Osteoblast (primary cell): ENCODE results near the gene GTF3C5. TPM values are rescaled to one million over a fixed set of nuclear protein-coding genes. Genes with fewer than 3 reads are reported as not detected.
A peak's percentile ranks its signal among the peaks of the same experiment; 100 is the strongest.
"Not testable (repeated sequence)": the region's sequence is repeated elsewhere in the genome, so short reads cannot be mapped to it uniquely, and the experiment has no call there.

Experiments used
- DNase-seq: peaks from one replicate; pipeline ENCODE4 v3.0.0; 2011; ENCODE audit warnings: low spot score, mixed read lengths; ENCODE audit not compliant: insufficient read length; ENCODE audit errors: missing footprints
- H2AFZ ChIP-seq: 2 replicates; pipeline ENCODE4 v1.6.0; 2011; ENCODE audit warnings: mild to moderate bottlenecking, low read length
- H3K27ac ChIP-seq: 2 replicates; pipeline ENCODE4 v1.5.1; 2011; ENCODE audit warnings: mild to moderate bottlenecking, low read depth, low read length, moderate library complexity
- H3K27me3 ChIP-seq: 2 replicates; pipeline ENCODE4 v1.6.0; 2012; ENCODE audit warnings: mild to moderate bottlenecking, control low read depth, inconsistent platforms, low read length, moderate library complexity; ENCODE audit not compliant: insufficient read depth
- H3K36me3 ChIP-seq: 2 replicates; pipeline ENCODE4 v1.5.1; 2011; ENCODE audit warnings: mild to moderate bottlenecking, low read length, control low read depth, moderate library complexity; ENCODE audit not compliant: insufficient read depth
- H3K4me1 ChIP-seq: 2 replicates; pipeline ENCODE4 v1.5.1; 2011; ENCODE audit warnings: mild to moderate bottlenecking, low read length, control low read depth, moderate library complexity; ENCODE audit not compliant: insufficient read depth
- H3K4me2 ChIP-seq: 2 replicates; pipeline ENCODE4 v1.6.0; 2011; ENCODE audit warnings: mild to moderate bottlenecking, low read length; ENCODE audit not compliant: insufficient read depth
- H3K4me3 ChIP-seq: fragments of 200-600 bp; sonication (generic); 3 replicates; pipeline ENCODE4 v1.5.1; 2012; ENCODE audit warnings: mild to moderate bottlenecking, low read length, inconsistent platforms; ENCODE audit not compliant: insufficient read depth
- H3K79me2 ChIP-seq: 2 replicates; pipeline ENCODE4 v1.6.0; 2012; ENCODE audit warnings: mild to moderate bottlenecking, low read length, control low read depth, inconsistent platforms; ENCODE audit not compliant: insufficient read depth
- H3K9me3 ChIP-seq: 2 replicates; pipeline ENCODE4 v1.5.1; 2011; ENCODE audit warnings: low read depth, low read length, control low read depth
- H4K20me1 ChIP-seq: 2 replicates; pipeline ENCODE4 v1.6.0; 2012; ENCODE audit warnings: mild to moderate bottlenecking, low read length, control low read depth; ENCODE audit not compliant: insufficient read depth
- CTCF ChIP-seq: IDR thresholded peaks from 2 replicates; pipeline ENCODE4 v1.5.1; 2011; ENCODE audit warnings: mild to moderate bottlenecking, low read depth, low read length, moderate library complexity; ENCODE audit errors: extremely low read depth
- total RNA-seq: library from RNA; depleted of rRNA; stranded (reverse); fragments of >200 nt; gene quantifications from 2 replicates; pipeline ENCODE4 v1.2.3, GENCODE V29; 2012

GTF3C5 gene
- total RNA-seq, 1 donor, result 31.8 TPM

GRCh38 chr9:132989414-132989996 is 41.3 kb upstream of the GTF3C5 start:
- peaks cover 46% of the 10 kb centered on the region for H3K27me3 ChIP-seq
- H3K4me3 ChIP-seq, result no peak overlapping the region
- peak; percentile 68 for DNase-seq
- TF ChIP-seq CTCF, result no peak
- no peaks in the 10 kb centered on the region for H4K20me1 ChIP-seq
- no peaks in the 10 kb centered on the region for H3K36me3 ChIP-seq
- H2AFZ ChIP-seq, result no peak overlapping the region
- H3K4me1 ChIP-seq, result no peaks in the 10 kb centered on the region
- no peaks in the 10 kb centered on the region for H3K9me3 ChIP-seq
- H3K27ac ChIP-seq, result no peak overlapping the region
- H3K79me2 ChIP-seq, result no peaks in the 10 kb centered on the region
- no peak overlapping the region for H3K4me2 ChIP-seq

- H3K4me3 ChIP-seq, H3K36me3 ChIP-seq, H3K4me1 ChIP-seq, H2AFZ ChIP-seq, H3K79me2 ChIP-seq, H3K4me2 ChIP-seq, H3K9me3 ChIP-seq, H4K20me1 ChIP-seq, H3K27ac ChIP-seq: not testable (repeated sequence)
- peaks cover 51% of the 10 kb centered on the region for H3K27me3 ChIP-seq
- DNase-seq, result peak; percentile 90
Observed at GRCh38 chr9:132989998-132990557, 40.7 kb upstream of the GTF3C5 start.

- Histone ChIP-seq H3K4me2 (no peak overlapping the region), H2AFZ (no peak overlapping the region), H3K36me3 (no peaks in the 10 kb centered on the region), H3K4me3 (no peak overlapping the region), H4K20me1 (no peaks in the 10 kb centered on the region), H3K4me1 (no peaks in the 10 kb centered on the region), H3K9me3 (no peaks in the 10 kb centered on the region), H3K27me3 (peaks cover 47% of the 10 kb centered on the region), H3K27ac (no peak overlapping the region), H3K79me2 (no peaks in the 10 kb centered on the region)
- no peak for DNase-seq
- TF ChIP-seq CTCF, result no peak
Observed at GRCh38 chr9:132990781-132991180, 40.0 kb upstream of the GTF3C5 start.

- no peak overlapping the region for H3K4me3 ChIP-seq
- no peaks in the 10 kb centered on the region for H3K79me2 ChIP-seq
- TF ChIP-seq CTCF, result no peak
- no peaks in the 10 kb centered on the region for H3K9me3 ChIP-seq
- peaks cover 42% of the 10 kb centered on the region for H3K27me3 ChIP-seq
- H3K36me3 ChIP-seq, result no peaks in the 10 kb centered on the region
- H4K20me1 ChIP-seq, result no peaks in the 10 kb centered on the region
- DNase-seq, result no peak
- no peaks in the 10 kb centered on the region for H3K4me1 ChIP-seq
- H3K4me2 ChIP-seq, result no peak overlapping the region
- no peak overlapping the region for H2AFZ ChIP-seq
- H3K27ac ChIP-seq, result no peak overlapping the region
Observed at GRCh38 chr9:132991351-132992300, 39.2 kb upstream of the GTF3C5 start.
